Suppressor macrophage treated with lipopolysaccharide for 1 hour (primary cell): ENCODE measurements around the gene IL1R1.
A peak's percentile ranks its signal among the peaks of the same experiment; 100 is the strongest.

Experiments used
- DNase-seq, 3 donors: peaks; one replicate each; pipeline ENCODE4 v3.0.0-alpha.2; 2020 to 2022

IL1R1 gene

GRCh38 chr2:102209474-102209873 is 66.9 kb downstream of the IL1R1 start:
- no peak for DNase-seq

- no peak for DNase-seq
These were observed 74.5 kb downstream of the IL1R1 start for GRCh38 chr2:102217032-102217431.

DNA sequence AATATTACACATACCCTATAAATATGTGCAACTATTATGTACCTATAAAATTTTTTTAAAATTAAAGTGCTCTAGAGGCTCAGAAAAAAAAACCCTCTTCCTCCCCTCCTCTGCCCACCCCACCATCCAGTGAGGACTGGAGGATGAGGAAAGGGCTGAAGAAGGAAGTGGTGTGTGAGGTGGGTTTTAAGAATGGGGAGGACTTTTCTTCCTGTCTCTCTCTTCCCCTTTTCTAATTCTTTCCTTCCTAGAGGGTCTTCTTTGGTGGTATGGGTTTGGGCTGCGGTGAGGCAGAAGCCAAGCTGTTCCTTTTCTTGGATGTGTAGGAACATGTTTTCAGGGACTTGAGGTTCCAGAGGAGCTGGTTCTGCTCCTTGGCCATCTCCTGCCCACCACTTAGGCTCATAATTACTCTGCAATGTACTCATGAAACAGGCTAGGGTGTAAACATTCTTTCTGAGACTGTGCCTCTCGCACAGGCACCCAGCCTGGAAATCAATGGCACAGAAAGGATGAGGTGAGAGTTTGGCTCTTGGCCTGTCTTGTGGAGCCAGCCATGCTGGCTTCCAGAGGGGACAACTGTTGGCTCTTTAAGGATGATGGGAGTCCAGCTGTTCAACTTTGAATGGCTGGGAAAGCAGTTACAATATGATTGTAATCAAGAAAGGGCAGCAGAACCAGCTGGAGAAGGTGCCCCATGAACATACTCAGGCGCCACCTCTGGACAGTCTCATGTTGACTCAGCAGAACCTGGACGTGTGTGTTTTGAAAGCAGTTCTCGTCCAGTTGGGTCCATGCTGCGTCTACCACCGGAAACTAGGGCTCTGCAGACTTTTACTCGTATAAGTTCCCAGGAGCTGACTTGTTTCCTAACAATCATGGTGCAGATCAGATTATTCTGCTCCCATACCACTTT is 82.5 kb downstream of the IL1R1 start:
- DNase-seq, result peak in 1 of 3 donors; percentile 15

GRCh38 chr2:102226171-102226570 is 83.6 kb downstream of the IL1R1 start:
- DNase-seq, result no peak

DNA sequence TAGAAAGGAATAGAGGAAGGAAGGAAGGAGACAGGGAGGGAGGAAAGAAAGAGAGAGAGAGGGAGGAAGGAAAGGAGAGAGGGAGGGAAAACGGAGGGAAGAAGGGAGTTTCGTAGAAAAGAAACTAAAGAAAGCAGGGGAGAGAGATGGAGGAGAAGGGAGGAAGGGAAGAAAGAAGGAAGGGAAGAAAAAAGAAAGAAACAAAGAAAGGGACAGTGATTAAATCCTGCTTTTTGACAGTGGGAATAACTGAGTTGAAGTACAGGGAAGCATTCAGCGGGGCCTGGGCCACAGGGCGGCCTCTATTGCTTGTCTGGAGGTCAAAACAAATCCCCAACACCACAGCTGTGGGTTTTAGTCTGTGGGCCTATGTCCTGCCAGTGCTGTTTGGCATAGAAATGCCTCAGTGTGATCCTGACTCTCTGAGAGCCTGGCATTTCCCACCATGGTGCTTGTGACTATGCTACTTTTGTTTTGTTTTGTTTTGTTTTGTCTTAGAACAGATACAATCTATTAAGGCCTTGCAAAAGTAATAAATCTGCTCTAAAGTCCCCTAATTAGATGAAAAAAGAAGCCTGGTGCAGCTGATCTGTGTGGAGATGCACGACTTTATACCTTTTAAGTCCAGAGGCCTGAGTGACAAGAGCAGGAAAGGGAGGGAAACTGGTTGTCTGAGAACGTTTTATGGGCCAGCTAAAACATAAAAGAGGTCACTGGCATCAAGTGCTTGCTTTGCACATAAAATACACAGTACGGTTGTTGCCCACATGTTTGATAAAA is 84.3 kb downstream of the IL1R1 start:
- DNase-seq, result peak; percentile 45 to 67 (median 53)

DNA sequence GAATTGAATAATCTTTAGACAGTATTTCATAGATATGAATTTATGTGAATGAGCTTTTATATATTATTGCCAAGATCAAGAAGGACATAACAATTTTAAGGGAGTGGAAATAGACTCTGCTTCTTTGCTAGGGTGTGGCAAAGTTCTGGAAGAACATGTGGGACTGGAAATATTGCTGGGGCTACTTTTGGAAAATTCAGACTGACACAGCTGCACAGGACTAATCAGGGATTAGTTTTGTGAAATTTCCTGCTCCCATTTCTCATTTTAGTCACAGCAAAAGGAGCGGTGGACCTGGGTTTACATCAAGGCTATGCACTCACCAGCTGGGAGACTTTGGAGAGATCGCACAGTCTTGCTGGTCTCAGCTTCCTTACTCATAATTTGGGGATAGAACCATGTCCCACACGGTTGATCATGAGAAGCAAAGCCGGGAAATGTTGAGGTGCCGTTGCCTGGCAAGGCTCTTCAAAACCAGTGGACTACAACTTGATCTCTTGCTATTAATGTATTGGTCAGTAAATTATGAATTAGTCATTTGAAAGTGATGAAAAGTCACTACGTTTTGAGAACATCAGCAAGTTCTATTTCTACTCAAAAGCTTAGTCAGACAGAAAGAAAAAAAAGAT is 86.7 kb downstream of the IL1R1 start:
- DNase-seq, result peak; percentile 58 to 89 (median 85)
